SK-N-SH treated with all-trans-retinoic acid at 6 μM for 48 hours (cell line): ENCODE results near the gene SOAT2.

Source experiments
- BACH2 ChIP-seq: fragments of 250-450 bp; sonication (Bioruptor Pico); IDR thresholded peaks from 2 replicates; pipeline ENCODE4 v1.9.0; 2021; ENCODE audit warnings: mild to moderate bottlenecking, borderline replicate concordance
- CSDC2 ChIP-seq: fragments of 250-450 bp; sonication (Bioruptor Pico); IDR thresholded peaks from 2 replicates; pipeline ENCODE4 v1.5.0; 2020; ENCODE audit warnings: mild to moderate bottlenecking, moderate library complexity
- RARB ChIP-seq: fragments of 250-450 bp; sonication (Bioruptor Pico); IDR thresholded peaks from 2 replicates; pipeline ENCODE4 v1.8.0; 2021; ENCODE audit warnings: mild to moderate bottlenecking, moderate library complexity
- ZC3H10 ChIP-seq: fragments of 250-450 bp; sonication (Bioruptor Pico); IDR thresholded peaks from 2 replicates; pipeline ENCODE4 v1.5.1; 2021; ENCODE audit warnings: mild to moderate bottlenecking, moderate library complexity

DNA sequence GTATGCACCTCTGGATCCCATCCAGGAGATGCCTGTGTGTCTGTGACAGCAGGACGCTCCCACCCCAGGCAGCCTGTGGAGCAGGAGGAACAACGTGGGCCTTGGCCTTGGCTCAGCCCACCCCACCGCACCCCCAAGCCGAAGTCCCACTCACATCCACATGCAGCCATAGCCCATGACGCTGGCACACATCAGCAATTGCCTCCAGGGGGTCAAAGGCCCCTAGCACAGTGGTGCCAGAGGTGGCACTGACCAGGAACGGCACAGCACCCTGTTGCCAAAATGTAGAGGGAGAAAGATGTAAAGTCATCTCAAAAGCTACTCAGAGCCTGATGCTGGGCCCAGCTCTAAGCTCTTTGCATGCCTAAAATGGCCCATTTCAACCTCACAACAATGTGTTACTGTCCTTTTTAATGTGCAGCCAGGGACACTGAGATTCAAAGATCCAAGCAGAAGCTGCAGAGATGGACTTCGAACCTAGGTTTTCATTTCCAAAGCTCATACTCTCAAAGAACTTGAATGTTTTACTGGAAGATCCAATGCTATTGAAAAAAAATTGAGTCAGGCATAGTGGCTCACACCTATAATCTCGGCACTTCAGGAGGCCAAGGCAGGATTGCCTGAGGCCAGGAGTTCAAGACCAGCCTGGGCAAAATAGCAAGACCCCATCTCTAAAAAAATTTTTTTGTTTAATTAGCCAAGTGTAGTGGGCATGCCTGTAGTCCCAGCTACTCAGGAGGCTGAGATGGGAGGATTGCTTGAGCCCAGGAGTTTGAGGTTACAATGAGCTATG, 58.0 kb downstream of the SOAT2 start:
- TF ChIP-seq BACH2 (CRISPR knock-in tag) = no peak
- TF ChIP-seq RARB = no peak
- TF ChIP-seq ZC3H10 (CRISPR knock-in tag) = no peak
- TF ChIP-seq CSDC2 (CRISPR knock-in tag) = no peak
